Dermis blood vessel endothelial cell (primary cell): ENCODE data around the gene PTPRE. TPM values are rescaled to one million over a fixed set of nuclear protein-coding genes. Genes with fewer than 3 reads are reported as not detected.
A peak's percentile ranks its signal among the peaks of the same experiment; 100 is the strongest.

Experiments used
- DNase-seq: peaks from one replicate; pipeline ENCODE4 v3.0.0; 2010
- total RNA-seq: library from RNA; depleted of rRNA; stranded (reverse); fragments of >200 nt; gene quantifications from 2 replicates; pipeline ENCODE4 v1.2.3, GENCODE V29; 2014

PTPRE gene
- total RNA-seq, 1 donor from 2014 or later, result 178 TPM

DNA sequence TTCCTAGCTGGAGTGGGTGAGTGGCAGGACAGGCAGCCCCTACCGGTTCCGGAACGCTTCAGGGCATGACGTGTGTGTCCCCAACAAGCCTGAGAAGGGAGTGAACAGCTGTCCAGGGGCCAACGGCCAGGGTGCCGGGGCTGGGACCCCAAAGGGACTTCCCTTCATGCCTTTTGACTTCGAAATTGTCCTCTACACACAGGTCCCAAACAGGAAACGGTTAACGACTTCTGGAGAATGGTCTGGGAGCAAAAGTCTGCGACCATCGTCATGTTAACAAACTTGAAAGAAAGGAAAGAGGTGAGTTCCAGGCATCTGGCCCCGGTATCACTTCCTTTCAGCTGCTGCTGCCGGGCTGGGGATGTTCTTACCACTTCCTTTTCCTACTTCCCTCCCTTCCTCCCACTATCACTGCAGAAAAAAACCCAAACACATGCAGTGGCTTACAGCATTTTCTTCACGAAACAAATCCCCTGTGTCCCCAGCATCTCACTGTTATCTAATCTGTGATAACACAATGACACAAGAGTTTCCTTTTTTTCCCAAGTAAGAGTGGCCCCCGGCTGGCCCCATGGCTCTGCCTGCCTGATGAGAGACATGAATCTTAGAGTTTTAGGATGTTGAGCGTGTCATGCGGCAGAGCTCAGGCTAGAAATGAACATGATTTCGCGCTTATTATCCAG lies 156.1 kb downstream of the PTPRE start:
- peak; percentile 44 for DNase-seq

DNA sequence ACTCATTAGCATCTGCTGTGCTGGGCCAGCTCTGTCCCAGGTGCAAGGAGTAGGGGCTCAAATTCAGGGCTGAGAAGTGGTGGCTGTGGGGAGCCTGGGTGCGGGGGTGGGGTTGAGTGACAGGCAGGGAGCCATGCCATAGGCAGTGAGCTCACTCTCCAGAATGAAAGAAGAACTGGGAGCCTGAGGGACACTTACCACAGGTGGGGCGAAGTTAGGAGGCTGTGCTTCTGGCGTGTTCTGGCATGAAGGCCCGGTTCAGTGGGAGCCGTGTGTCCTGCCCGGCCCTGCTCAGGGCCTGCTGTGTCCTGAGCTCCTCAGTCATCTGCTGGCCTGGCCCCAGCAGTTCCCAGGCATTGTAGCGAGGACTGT lies 156.8 kb downstream of the PTPRE start:
- DNase-seq, result no peak

DNA sequence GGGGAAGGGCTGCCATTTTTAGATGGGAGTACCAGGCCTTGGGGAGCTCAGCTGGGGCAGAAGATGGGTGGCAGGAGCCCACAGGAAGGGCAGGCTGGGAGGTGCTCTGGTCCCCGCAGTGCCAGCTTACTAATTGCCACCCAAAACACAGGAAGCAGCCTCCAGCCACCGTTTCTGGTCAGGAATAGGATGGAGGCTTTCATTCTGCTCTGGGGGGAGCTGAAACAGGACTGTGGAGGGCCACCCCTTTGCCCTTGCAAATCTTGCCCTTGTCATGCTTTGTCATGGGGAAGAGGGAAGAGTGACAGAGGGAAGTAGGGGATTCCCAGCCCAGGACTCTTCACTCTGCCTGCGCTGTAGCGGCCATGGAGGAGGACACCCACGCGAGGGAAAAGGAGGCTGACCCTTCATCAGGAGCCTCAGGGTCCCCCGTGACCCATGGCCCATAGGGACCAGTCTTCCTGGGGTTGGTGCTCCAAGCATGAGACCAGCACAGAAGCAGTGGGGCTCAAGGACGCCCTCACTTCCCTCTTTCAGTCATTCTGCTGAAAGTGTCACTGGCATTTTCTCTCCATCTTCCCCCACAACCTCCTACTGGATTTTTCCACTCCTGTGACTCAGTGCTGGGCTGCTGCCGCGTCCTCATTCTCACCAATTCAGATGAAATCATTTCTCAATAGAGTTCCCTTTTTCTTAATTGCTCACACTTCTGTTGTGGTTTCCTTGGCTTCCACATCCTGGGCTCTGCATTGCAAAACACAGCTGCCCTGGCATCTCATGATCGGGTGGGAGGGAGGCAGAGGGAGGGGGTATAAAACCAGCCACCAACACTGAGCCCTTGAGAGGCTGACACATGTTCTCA lies 157.4 kb downstream of the PTPRE start:
- peak; percentile 43 for DNase-seq

DNA sequence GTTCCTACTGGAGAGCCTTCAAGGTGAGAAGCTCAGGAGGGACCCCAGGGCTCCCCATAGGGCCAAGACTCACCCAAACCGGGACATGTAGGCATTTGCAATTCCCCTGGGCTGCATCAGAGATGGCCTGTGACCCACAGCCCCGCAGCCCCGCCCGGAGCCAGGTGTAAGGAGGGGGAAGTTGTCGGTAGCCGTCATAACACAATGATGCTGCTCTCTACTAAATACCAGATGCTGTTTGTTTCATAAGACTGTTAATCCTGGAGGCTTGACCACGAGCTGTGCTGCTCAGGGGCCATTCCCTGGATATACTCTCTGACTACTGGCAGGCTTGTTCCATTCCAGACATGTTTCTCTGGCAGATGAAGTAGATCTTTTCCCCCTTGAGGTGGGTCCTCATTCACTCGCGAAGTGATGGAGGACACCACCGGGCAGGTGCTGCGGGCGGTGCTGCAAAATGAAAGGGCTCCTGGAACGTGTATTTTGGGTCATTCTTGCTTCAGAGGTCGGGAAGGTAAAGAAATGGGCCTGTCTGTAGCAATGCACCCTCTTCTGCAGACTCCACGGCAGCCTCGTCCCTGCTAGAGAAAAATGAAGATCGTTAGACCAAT lies 158.2 kb downstream of the PTPRE start:
- DNase-seq, result no peak

DNA sequence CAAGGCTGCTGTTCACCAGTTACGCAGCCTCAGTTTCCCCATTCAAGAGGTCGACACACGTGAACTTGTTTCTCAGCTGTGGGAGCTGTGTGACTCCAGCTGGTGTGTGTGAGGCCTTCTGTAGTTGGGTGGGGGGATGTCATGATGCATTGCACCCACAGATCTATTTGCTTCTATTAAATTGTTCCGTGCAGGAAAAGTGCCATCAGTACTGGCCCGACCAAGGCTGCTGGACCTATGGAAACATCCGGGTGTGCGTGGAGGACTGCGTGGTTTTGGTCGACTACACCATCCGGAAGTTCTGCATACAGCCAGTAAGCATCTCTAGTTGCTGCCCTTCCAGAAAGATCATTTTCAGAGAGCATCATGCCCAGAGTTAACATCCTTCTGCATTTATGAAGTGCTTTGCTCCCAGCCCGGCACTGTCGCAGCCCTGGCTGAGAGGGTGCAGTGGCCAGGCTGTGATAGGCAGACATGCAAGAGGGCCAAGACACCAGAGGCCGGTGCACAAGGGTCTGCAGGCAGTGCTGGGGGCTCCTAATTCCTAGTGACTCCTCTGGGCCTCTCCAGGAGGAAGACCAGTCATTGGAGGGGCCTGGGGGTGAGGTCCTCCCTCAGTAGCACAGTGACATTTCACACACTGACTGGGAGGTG lies 159.1 kb downstream of the PTPRE start:
- DNase-seq, result no peak

DNA sequence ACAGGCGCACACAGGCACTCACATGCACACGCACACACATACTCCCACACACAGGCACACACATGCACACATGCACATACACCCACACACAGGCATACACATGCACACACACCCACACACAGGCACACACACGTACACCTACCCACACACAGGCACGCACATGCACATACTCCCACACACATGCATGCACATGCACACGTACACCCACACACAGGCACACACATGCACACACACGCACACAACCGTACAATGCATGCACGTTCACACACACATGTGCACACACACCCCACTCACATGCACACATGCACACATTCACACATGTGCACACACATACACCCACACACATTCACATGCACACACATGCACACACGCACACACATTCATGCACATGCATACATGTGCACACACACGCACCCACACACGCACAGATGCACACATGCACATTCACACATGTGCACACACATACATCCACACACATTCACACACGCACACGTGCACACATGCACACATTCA lies 160.0 kb downstream of the PTPRE start:
- no peak for DNase-seq

DNA sequence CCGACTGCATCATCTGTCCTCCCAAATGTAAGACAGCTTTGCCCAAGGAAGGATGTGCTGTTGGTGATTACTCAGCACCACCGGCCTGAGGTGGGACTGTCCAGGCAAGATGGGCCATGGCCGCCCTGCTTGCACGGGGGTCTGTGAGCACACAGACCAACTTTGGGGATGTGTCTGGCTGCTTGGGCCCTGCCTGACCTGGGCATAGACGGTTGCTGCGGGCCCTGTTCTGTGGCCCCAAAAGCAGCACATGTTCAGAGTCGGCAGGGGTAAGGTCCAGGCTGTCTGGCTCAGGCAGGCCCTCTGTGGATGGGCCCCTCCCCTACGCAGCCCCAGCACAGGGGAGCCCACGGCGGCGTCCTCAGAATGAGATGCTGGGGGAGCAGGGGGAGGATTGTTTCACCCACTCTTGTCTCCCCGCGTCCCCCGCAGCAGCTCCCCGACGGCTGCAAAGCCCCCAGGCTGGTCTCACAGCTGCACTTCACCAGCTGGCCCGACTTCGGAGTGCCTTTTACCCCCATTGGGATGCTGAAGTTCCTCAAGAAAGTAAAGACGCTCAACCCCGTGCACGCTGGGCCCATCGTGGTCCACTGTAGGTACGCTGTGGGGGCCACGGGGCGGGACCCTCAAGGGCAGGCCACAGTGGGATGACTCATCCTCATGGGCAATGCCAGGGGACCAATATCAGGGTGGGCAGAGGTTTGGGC lies 160.9 kb downstream of the PTPRE start:
- no peak for DNase-seq

DNA sequence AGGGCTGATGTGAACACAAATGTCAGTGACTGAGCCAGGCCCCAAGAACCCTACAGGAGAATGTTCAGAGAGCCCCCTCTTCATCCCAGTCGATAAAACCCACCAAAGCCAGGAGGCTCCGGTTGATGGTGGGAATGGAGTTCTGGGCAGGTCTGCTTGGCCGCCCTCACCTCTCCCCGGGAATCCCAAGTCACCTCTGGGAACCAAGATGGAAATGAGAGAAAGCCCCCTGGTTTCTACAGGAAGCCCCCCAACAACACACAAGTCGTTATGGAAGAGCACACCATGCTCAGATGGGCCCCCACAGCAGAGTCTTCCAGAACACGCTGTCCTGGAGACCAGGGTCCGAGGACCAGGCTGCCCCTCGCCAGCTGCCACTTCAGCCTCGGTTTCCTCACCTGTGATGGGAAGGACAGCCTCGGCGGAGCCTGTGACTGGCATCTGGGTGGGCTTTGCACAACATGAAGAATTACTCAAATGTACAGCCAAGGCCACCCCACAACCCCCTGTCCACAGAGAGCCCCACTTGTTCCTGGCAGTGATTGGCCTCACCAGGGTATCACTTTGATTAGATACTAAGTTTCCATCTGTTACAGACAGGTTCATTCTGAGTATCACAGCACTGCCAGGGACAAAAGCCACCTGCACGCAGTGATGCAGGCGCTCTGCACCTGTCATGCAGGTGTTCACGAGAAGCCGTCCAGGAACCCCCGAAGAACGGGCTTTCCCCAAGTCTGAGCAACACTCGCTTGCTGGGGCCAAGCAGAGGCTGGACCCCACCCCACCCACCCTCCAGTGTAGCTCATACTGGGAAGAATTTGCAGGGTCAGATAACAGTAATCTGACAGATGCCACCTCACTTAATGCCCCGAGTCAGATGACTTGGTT lies 161.7 kb downstream of the PTPRE start:
- DNase-seq, result no peak

DNA sequence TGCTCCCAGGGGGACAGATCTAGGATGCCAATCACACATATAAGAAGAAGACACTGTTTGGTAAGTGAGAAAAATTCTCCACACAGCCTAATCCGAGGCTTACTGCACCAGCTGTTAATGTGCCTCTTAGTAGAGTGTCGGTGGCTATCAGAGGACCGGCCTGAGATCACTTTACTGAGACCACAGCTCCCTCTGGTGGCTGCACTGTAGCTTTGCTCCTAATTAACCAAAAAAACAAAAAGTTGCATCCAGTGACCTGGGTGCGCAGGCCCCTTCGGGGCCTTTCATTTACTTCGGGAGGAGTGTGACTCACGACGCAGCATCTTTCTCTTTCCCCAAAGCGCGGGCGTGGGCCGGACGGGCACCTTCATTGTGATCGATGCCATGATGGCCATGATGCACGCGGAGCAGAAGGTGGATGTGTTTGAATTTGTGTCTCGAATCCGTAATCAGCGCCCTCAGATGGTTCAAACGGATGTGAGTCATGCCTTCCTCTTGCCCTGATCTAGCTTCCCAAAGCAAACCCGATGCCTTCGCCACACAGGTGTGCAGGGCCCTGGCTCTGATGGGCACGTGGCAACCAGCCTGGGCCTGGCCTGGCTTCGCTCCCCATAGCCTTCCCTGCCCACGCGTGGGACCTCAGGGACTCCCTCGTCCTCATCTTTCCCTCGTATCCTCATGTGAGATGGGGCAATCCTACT lies 162.6 kb downstream of the PTPRE start:
- DNase-seq, result peak; percentile 88

DNA sequence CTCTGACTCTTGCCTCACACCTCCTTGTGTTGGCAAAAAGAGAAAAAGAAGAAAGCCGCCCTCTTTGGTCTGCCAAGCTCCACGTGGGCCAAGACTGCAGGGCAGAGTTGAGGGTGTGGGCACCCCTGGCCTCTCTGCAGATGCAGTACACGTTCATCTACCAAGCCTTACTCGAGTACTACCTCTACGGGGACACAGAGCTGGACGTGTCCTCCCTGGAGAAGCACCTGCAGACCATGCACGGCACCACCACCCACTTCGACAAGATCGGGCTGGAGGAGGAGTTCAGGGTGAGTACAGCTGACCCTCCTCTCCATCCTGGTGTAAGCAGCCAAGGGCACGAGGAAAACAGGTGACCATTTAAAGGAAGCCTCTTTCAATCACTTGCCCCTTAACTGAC lies 163.3 kb downstream of the PTPRE start:
- no peak for DNase-seq

DNA sequence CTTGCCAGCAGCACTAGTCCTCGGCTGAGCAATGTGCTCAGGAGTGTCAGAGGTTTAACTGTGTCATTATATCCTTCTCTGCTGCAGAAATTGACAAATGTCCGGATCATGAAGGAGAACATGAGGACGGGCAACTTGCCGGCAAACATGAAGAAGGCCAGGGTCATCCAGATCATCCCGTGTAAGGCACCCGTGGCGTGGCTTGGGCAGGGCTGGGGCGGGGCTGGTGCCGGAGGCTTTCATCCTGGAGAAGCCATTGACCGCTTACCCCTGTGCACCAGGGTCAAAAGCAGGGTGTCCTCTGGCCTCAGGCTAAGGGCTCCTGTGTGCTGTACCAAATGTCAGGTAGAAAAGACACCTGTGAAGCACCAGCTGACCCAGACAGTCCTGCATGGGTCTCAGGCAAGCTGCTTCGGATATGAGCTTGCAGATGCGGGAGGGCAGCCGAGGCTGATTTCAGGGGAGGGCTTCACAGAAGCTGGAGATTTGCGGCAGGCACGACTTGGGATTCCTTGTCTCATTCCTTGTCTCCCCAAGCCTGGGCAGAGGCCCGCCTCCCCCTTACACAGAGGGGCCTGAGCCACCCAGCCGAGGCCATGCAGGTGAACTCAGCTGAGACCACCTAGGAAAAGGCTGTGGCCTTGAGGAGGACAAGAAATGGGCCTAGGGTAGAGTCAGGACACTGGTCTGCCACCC lies 164.0 kb downstream of the PTPRE start:
- no peak for DNase-seq

DNA sequence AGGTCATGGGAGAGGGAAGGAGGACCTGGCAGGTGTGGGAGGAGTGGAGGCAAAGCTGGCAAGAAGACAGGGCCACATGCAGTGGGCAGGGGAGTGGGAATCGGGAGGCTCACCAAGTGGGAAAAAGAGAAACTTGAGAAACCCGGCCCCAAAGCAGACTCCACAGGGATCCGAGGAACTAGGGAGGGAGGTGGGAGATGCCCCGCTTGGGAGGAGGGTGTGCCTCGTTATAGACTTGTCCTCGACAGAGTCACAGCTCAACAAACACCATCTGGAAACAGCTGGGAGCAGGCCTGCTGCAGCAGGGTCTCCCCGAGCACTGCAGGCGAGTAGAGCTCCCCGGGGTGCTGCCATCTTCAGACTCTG lies 164.5 kb downstream of the PTPRE start:
- DNase-seq, result no peak

DNA sequence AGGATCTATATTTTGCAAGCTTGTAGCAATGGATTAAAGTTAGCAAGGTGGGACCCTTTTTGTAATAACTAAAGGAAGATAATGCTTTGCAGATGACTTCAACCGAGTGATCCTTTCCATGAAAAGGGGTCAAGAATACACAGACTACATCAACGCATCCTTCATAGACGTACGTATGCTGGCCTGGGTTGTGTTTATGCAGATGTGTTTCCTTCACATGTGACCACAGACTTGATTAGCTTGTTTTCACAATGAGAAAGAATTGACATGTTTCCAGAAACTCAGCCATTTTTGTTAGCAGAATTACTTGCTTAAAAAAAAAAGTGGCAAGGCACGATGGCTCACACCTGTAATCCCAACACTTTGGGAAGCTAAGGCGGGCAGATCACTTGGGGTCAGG lies 165.1 kb downstream of the PTPRE start:
- DNase-seq, result no peak

DNA sequence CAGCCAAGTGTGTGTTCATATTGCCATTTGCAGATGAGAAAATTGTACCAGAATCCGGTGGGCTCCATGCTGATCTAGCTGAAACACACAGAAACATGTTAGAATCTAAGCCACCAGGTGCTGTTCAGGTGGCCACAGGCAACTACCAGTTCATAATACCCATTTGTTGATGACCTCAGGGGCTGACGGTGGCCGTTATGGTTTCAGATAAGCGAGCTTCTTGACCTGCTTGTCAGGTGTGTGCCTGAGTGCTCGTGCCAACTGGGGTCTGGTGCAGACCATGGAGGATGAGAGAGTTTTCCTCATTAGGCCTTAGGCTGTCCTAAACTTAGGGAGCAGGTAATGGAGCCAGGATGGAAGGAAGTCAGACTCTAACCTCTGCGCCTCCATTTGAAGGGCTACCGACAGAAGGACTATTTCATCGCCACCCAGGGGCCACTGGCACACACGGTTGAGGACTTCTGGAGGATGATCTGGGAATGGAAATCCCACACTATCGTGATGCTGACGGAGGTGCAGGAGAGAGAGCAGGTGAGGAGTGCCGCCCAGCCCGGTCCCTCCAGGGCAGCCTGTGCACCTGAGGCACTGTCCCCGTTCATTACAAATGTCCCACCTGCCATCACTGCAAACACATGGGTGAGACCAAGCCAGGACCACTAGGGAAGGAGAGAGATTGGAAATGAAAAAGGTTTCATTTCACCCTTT lies 166.2 kb downstream of the PTPRE start:
- no peak for DNase-seq

DNA sequence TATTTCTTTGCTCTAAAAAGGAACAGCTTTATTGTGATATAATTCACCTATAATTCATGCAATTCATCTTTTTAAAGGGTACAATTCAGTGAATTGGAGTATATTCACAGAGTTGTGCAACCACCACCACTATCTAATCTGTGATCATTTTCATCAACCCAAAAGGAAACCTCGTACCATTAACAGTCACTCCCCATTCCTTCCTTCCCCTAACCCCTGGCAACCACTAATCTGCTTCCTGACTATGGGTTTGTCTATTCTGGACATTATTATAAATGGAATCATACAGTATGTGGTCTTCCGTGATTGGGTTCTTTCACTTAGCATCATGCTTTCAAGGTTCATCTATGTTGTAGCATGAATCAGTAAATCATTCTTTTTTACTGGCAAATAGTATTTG lies 167.0 kb downstream of the PTPRE start:
- no peak for DNase-seq

DNA sequence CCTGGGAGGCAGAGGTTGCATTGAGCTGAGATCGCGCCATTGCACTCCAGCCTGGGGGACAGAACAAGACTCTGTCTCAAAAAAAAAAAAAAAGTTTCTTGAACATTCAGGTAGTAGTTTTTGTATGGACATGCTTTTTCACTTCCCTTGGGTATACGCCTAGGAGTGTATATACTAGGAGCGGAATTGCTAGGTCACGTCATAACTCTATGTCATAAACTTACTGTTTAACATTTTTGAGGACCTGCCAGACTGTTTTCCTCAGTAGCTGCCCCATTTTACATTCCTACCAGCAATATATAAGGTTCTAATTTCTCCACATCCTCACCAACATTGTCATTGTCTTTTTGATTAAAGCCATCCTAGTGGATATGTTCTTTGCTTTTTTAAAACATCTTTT lies 167.7 kb downstream of the PTPRE start:
- no peak for DNase-seq

DNA sequence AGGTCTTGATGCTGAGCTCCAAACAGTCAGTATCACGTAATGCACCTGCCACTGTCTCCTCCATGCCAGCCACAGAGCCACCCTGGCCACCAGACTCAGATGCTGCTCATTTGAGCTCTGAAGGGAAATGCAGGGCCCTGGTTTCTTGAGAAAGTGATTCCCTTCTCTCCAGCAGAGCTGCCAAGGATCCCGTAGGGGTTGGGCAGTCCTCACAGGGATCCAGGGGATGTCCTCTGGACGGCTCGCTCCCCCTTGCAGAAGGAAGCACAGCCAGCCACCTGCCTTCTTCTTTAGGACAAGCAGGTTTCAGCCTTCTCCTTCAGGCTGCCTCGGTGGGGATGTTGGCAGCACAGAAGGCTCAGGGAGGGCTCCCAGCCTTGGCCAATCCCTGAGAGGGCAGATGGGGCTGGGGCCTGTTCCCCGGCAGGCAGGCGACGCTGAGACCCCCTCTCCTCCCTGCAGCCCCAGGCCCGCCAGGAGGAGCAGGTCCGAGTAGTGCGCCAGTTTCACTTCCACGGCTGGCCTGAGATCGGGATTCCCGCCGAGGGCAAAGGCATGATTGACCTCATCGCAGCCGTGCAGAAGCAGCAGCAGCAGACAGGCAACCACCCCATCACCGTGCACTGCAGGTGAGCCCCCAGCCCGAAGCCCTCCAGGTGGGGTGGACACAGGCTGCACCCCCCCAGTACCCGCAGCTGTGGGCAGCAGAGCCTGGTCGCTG lies 170.4 kb downstream of the PTPRE start:
- DNase-seq, result no peak

DNA sequence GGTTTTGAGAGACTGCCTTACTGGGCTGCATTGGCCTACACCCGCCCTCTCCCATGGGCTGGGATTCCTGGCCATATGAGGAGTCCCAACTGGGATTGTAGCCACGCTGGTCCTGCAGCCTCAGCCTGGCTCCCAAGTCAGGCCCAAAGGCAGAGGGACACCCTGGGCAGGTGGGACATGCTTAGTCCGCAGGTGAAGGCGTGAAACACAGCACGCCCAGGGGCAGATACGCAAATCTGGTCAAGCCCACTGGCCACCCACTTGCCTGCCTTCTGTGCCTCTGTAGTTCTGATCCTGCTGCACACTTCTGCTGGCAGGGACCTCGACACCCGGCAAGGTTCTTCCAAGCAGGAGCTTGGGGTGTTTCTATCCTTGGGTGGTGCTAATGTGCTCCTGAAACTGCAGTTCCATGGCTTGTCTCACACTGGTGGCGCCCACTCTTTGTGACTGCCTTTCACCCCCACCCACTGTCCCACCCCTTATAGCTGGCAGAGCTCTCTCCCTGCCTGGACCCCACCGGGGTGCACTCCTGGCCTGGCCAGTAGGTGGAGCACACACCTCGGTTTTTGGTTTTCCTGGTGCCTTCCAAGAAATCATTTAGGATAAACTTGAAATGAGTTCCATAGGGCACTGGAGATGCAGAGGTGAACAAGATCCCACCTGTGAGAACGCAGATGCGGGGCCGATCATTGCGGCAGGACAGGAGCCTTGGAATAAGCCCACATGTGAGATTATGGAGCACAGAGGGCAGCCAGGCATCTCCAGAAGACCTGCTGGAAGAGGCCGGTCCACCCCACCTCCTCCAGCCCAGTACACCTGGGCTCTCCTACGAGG lies 171.4 kb downstream of the PTPRE start:
- peak; percentile 65 for DNase-seq
